GM12878 (cell line): ENCODE measurements around the gene PLAC1. TPM values are rescaled to one million over a fixed set of nuclear protein-coding genes. Genes with fewer than 3 reads are reported as not detected.

Experiments
- ATAC-seq: fragments of 200-7000 bp; cut with Tn5 transposase; 3 replicates; pipeline ENCODE4 v1.9.1; 2020; ENCODE audit warnings: mild to moderate bottlenecking, moderate library complexity
- BruUV-seq: library from RNA; stranded (reverse); fragments of 400-500 nt; replicated peaks from 2 replicates; lab custom pipeline; 2021; lab: Mats Ljungman, UMichigan
- CTCF ChIA-PET: fragments of 300-600 bp; sonication (Branson Sonifier 250); formaldehyde crosslinking; extraction: SDS; loops from one replicate; lab custom pipeline; 2021; ENCODE audit warnings: inconsistent platforms; lab: Yijun Ruan, JAX
- POLR2A ChIA-PET: fragments of 350-600 bp; formaldehyde crosslinking; extraction: SDS; loops from one replicate; lab custom pipeline; 2021; ENCODE audit warnings: inconsistent platforms; lab: Charles Lee
- RAD21 ChIA-PET: fragments of 300-600 bp; sonication (Branson Sonifier 250); formaldehyde crosslinking; loops from one replicate; lab custom pipeline; 2023; ENCODE audit warnings: antibody characterized with exemption; ENCODE audit not compliant: unreplicated experiment; lab: Charles Lee
- SMC1A ChIA-PET: fragments of 300-600 bp; sonication (Branson Sonifier 250); formaldehyde crosslinking; loops from one replicate; lab custom pipeline; 2023; ENCODE audit not compliant: unreplicated experiment, uncharacterized antibody; lab: Charles Lee
- DNase-seq: peaks from one replicate; pipeline ENCODE4 v3.0.0-alpha.2; 2011; ENCODE audit warnings: low read depth, low spot score
- FAIRE-seq: peaks from 3 replicates; lab custom pipeline; 2011; peaks lifted over from hg19 to GRCh38; lab: Jason Lieb, UNC
- H2AFZ ChIP-seq: 2 replicates; pipeline ENCODE4 v1.6.0; 2011; ENCODE audit warnings: low read depth, low read length, control low read depth; ENCODE audit not compliant: control insufficient read depth
- H3K27ac ChIP-seq: 2 replicates; pipeline ENCODE4 v1.5.1; 2011; ENCODE audit warnings: control low read depth; ENCODE audit not compliant: control insufficient read depth, insufficient read depth
- H3K27me3 ChIP-seq, 2 experiments: replicated peaks in 1 of 2; 2 replicates each; pipeline versions ENCODE4 v1.6.0 to v1.6.1; 2011; ENCODE audit warnings: low read length in 1 of 2; ENCODE audit not compliant: control insufficient read depth in 2 of 2, insufficient read depth in 2 of 2
- H3K36me3 ChIP-seq, 2 experiments: 2 replicates each; pipeline ENCODE4 v1.5.1; 2011; ENCODE audit warnings: low read length in 1 of 2; ENCODE audit not compliant: control insufficient read depth in 2 of 2, insufficient read depth in 2 of 2
- H3K4me1 ChIP-seq: 2 replicates; pipeline ENCODE4 v1.6.1; 2011; ENCODE audit warnings: mild to moderate bottlenecking, low read length, moderate library complexity, mixed read lengths; ENCODE audit not compliant: control insufficient read depth, insufficient read depth
- H3K4me2 ChIP-seq: 2 replicates; pipeline ENCODE4 v1.6.0; 2011; ENCODE audit warnings: control low read depth; ENCODE audit not compliant: control insufficient read depth, insufficient read depth
- H3K4me3 ChIP-seq: fragments of 200-600 bp; sonication (generic); 2 replicates; pipeline ENCODE4 v1.5.1; 2016
- H3K79me2 ChIP-seq: 2 replicates; pipeline ENCODE4 v1.6.0; 2011; ENCODE audit warnings: low read length; ENCODE audit not compliant: control insufficient read depth, insufficient read depth
- H3K9ac ChIP-seq: 2 replicates; pipeline ENCODE4 v1.8.0; 2011; ENCODE audit warnings: low read length, control low read depth, mixed read lengths; ENCODE audit not compliant: control insufficient read depth, insufficient read depth
- H3K9me3 ChIP-seq: replicated peaks from 3 replicates; pipeline ENCODE4 v1.5.1; 2011; ENCODE audit warnings: mild to moderate bottlenecking, low read length; ENCODE audit not compliant: control insufficient read depth, insufficient read depth
- H4K20me1 ChIP-seq: 2 replicates; pipeline ENCODE4 v1.6.0; 2011; ENCODE audit not compliant: control insufficient read depth, insufficient read depth
- BCLAF1 ChIP-seq: fragments of 450-650 bp; IDR thresholded peaks from 2 replicates; pipeline ENCODE4 v1.6.1; 2017; ENCODE audit warnings: antibody characterized with exemption, mild to moderate bottlenecking, moderate library complexity
- EZH2 ChIP-seq: IDR thresholded peaks from 2 replicates; pipeline ENCODE4 v1.6.1; 2012; ENCODE audit warnings: low read depth, mild to moderate bottlenecking, control low read depth, inconsistent platforms, low read length, borderline replicate concordance; ENCODE audit not compliant: control insufficient read depth
- HCFC1 ChIP-seq: fragments of 150-350 bp; IDR thresholded peaks from 2 replicates; pipeline ENCODE4 v1.6.1; 2014; ENCODE audit warnings: low read length
- IKZF1 ChIP-seq: fragments of 450-650 bp; conservative IDR thresholded peaks from 2 replicates; pipeline ENCODE4 v1.6.1; 2017; ENCODE audit warnings: antibody characterized with exemption, mild to moderate bottlenecking
- IKZF2 ChIP-seq, 2 experiments: fragments of 450-650 bp; IDR thresholded peaks; 2 replicates each; pipeline ENCODE4 v1.6.1; 2017; ENCODE audit warnings: mild to moderate bottlenecking in 2 of 2, moderate library complexity in 2 of 2
- NR2C2 ChIP-seq: IDR thresholded peaks from 2 replicates; pipeline ENCODE4 v1.6.1; 2011; ENCODE audit warnings: borderline replicate concordance, low read depth; ENCODE audit not compliant: control insufficient read depth, insufficient read length
- PBX3 ChIP-seq: IDR thresholded peaks from 2 replicates; pipeline ENCODE4 v1.6.1; 2011; ENCODE audit warnings: mild to moderate bottlenecking, low read depth, low read length, moderate library complexity; ENCODE audit not compliant: insufficient replicate concordance
- PKNOX1 ChIP-seq: fragments of 450-650 bp; IDR thresholded peaks from 2 replicates; pipeline ENCODE4 v1.6.1; 2016; ENCODE audit warnings: mild to moderate bottlenecking
- SPI1 ChIP-seq: IDR thresholded peaks from 2 replicates; pipeline ENCODE4 v1.6.1; 2011; ENCODE audit warnings: low read depth, mild to moderate bottlenecking, low read length, moderate library complexity, borderline replicate concordance; ENCODE audit not compliant: insufficient read depth
- SRF ChIP-seq, 2 experiments: IDR thresholded peaks; 2 replicates each; pipeline ENCODE4 v1.6.1; 2011; ENCODE audit warnings: low read depth in 2 of 2, low read length in 2 of 2, mild to moderate bottlenecking in 1 of 2, moderate library complexity in 1 of 2
- YBX1 ChIP-seq: fragments of 450-650 bp; IDR thresholded peaks from 2 replicates; pipeline ENCODE4 v1.6.1; 2016; ENCODE audit warnings: antibody characterized with exemption
- ZNF622 ChIP-seq: fragments of 450-650 bp; IDR thresholded peaks from 2 replicates; pipeline ENCODE4 v1.6.1; 2017; ENCODE audit warnings: mild to moderate bottlenecking, inconsistent platforms
- WGBS: methylation state at CpG from one replicate; pipeline ENCODE4 v1.1.6; 2016; ENCODE audit warnings: low lambda C conversion rate; ENCODE audit not compliant: insufficient replicate concordance, insufficient coverage; ENCODE audit errors: missing lambda C conversion rate; 5-methylcytosine and 5-hydroxymethylcytosine counted together
- in situ Hi-C: fragments of 300-500 bp; cut with MboI; formaldehyde crosslinking; loops from 9 replicates; pipeline ENCODE4 v1.14.3; 2018; ENCODE audit warnings: mixed read lengths
- intact Hi-C: fragments of 100-400 bp; cut with micrococcal nuclease; formaldehyde crosslinking; loops from one replicate; pipeline ENCODE4 v1.14.2; 2022; ENCODE audit not compliant: unreplicated experiment
- polyA plus RNA-seq, 11 experiments: library from polyadenylated mRNA; depleted of rRNA in 4 of 11; unstranded in 6 of 11; stranded (reverse) in 5 of 11; fragments of >200 nt; fragmentation: Nextera tagmentation in 4 of 11; fragmentation: Illumina TruSeq in 1 of 11; extraction: Ambion mirVana in 4 of 11; extraction: Trizol in 1 of 11; gene quantifications; 1 replicate in 1 of 11; 2 replicates in 10 of 11; pipeline versions ENCODE4 v1.2.1 to v1.2.3, GENCODE V29; 2011 to 2016; ENCODE audit warnings: inconsistent platforms in 2 of 11, missing spikeins in 2 of 11, low read depth in 1 of 11
- total RNA-seq, 4 experiments: library from RNA; depleted of rRNA in 3 of 4; stranded (reverse); fragments of >200 nt in 3 of 4; fragmentation: Illumina TruSeq in 1 of 4; extraction: Trizol in 1 of 4; gene quantifications; 2 replicates each; pipeline versions ENCODE4 v1.2.1 to v1.2.3, GENCODE V29; 2013 to 2021

The PLAC1 gene
- total and polyA plus RNA-seq, 10 of the 15 experiments (the other 5 are each of a cell fraction or from before 2014, with no cell fraction given): 0.05 to 0.42 (median 0.17) TPM; not detected in 5

- ChIA-PET POLR2A (no interaction called here), SMC1A (interaction anchor here (1.3 kb wide), 2 partner anchors 10 to 13 kb away, joined by 3 read pairs; no protein-coding TSS in a partner anchor), RAD21 (no interaction called here), CTCF (no interaction called here)
- H3K27ac ChIP-seq: no peak overlapping the region
- no peaks in the 10 kb centered on the region; a peak in 2 of 4 replicates for H3K27me3 ChIP-seq
- no peaks in the 10 kb centered on the region for H3K79me2 ChIP-seq
- no peak overlapping the region for H3K4me2 ChIP-seq
- no peaks in the 10 kb centered on the region for H3K4me1 ChIP-seq
- no peak overlapping the region for H3K4me3 ChIP-seq
- ATAC-seq (peak; percentile 74), FAIRE-seq (no peak), DNase-seq (no peak)
- BruUV-seq: no TSS peak
- TF ChIP-seq SPI1 (peak; percentile 83), NR2C2 (no peak)
- no peaks in the 10 kb centered on the region for H3K36me3 ChIP-seq
- H3K9ac ChIP-seq: no peak overlapping the region
- in situ Hi-C loops: no loop called here
- intact Hi-C loops: no loop called here
- no peak overlapping the region for H2AFZ ChIP-seq
- no peaks in the 10 kb centered on the region for H3K9me3 ChIP-seq
- H4K20me1 ChIP-seq: no peaks in the 10 kb centered on the region
These were observed 24.4 kb downstream of the PLAC1 start for GRCh38 chrX:134633832-134634231.

GRCh38 chrX:134633394-134633793, 24.9 kb downstream of the PLAC1 start:
- CTCF ChIA-PET: no interaction called here
- no peak for TF ChIP-seq ZNF622
- no peak for TF ChIP-seq SRF (IDR thresholded peaks at IDR 0.05; ENCODE audit: low read depth in 2 of 2, low read length in 2 of 2)
- TF ChIP-seq YBX1: no peak
- no peak for TF ChIP-seq EZH2
- TF ChIP-seq HCFC1: no peak
- TF ChIP-seq BCLAF1: no peak
- no peak for TF ChIP-seq PBX3
- TF ChIP-seq PKNOX1: no peak
- no peak for TF ChIP-seq IKZF2 (IDR thresholded peaks at IDR 0.05)
- TF ChIP-seq IKZF1: no peak

More at GRCh38 chrX:134633394-134633793, 24.9 kb downstream of the PLAC1 start:
- Histone ChIP-seq H3K4me2 (no peak overlapping the region), H3K4me1 (no peaks in the 10 kb centered on the region), H3K79me2 (no peaks in the 10 kb centered on the region), H3K9ac (no peak overlapping the region), H3K36me3 (no peaks in the 10 kb centered on the region), H3K27me3 (no peaks in the 10 kb centered on the region; a peak in 2 of 4 replicates), H4K20me1 (no peaks in the 10 kb centered on the region), H3K4me3 (no peak overlapping the region), H2AFZ (no peak overlapping the region), H3K27ac (no peak overlapping the region), H3K9me3 (no peaks in the 10 kb centered on the region)
- no peak for DNase-seq
- intact Hi-C loops (no loop called here), in situ Hi-C loops (no loop called here)
- POLR2A ChIA-PET: no interaction called here
- no peak for ATAC-seq
- 19% methylated on average over 2 of the region's 2 CpGs for WGBS
- no TSS peak for BruUV-seq
- RAD21 ChIA-PET: no interaction called here
- SMC1A ChIA-PET: interaction anchor here (1.3 kb wide), 2 partner anchors 10 to 13 kb away, joined by 3 read pairs; no protein-coding TSS in a partner anchor
- no peak for FAIRE-seq
